ENCODE measurements around the gene MGAT2.
"Not testable (repeated sequence)": the region's sequence is repeated elsewhere in the genome, so short reads cannot be mapped to it uniquely, and the experiment has no call there.

Gene MGAT2

GRCh38 chr14:49636866-49637265 is 16.3 kb downstream of the MGAT2 start:
- no peak for DNase-seq (ENCODE audit: low read depth, low spot score)
- Histone ChIP-seq H3K9ac (ENCODE audit: insufficient read length) (no peak overlapping the region), H3K9me3 (ENCODE audit: low read depth, low read length) (no peaks in the 10 kb centered on the region), H3K27ac (no peak overlapping the region), H3K36me3 (ENCODE audit: insufficient read depth, low read length) (0 out of 2 replicates have a peak, but pooled peaks cover 4% of the 10 kb centered on the region), H3K4me3 (no peak overlapping the region)
- no peak for TF ChIP-seq FOXP2 (optimal IDR thresholded peaks at IDR 0.05; ENCODE audit: control extremely low read depth, extremely low read length, insufficient read depth)
- TF ChIP-seq POLR2AphosphoS5 (IDR thresholded peaks at IDR 0.05; ENCODE audit: borderline replicate concordance, low read depth, low read length): no peak
- TF ChIP-seq EZH2 (IDR thresholded peaks at IDR 0.05): no peak

GRCh38 chr14:49637534-49638078 is 17.0 kb downstream of the MGAT2 start:
- Histone ChIP-seq H3K4me3 (no peak overlapping the region), H3K36me3 (ENCODE audit: insufficient read depth, low read length) (0 out of 2 replicates have a peak, but pooled peaks cover 7% of the 10 kb centered on the region), H3K27ac (no peak overlapping the region; the same call in 1 of the 2 replicates), H3K9me3 (ENCODE audit: low read depth, low read length) (no peaks in the 10 kb centered on the region), H3K9ac (ENCODE audit: insufficient read length) (no peak overlapping the region)
- no peak for DNase-seq (ENCODE audit: low read depth, low spot score)
- no peak for TF ChIP-seq FOXP2 (optimal IDR thresholded peaks at IDR 0.05; ENCODE audit: control extremely low read depth, extremely low read length, insufficient read depth)
- no peak for TF ChIP-seq EZH2 (IDR thresholded peaks at IDR 0.05)
- TF ChIP-seq POLR2AphosphoS5 (IDR thresholded peaks at IDR 0.05; ENCODE audit: borderline replicate concordance, low read depth, low read length): no peak

GRCh38 chr14:49640540-49641417 is 20.2 kb downstream of the MGAT2 start:
- Histone ChIP-seq H3K27ac (peak overlapping the region; percentile 5; the same call in 1 of the 2 replicates), H3K36me3 (ENCODE audit: insufficient read depth, low read length) (peaks cover 13% of the 10 kb centered on the region; the same call in 1 of the 2 replicates), H3K4me3 (no peak overlapping the region), H3K9ac (ENCODE audit: insufficient read length) (no peak overlapping the region), H3K9me3 (ENCODE audit: low read depth, low read length) (no peaks in the 10 kb centered on the region)
- TF ChIP-seq EZH2 (IDR thresholded peaks at IDR 0.05): no peak
- TF ChIP-seq FOXP2 (optimal IDR thresholded peaks at IDR 0.05; ENCODE audit: control extremely low read depth, extremely low read length, insufficient read depth): no peak
- TF ChIP-seq POLR2AphosphoS5 (IDR thresholded peaks at IDR 0.05; ENCODE audit: borderline replicate concordance, low read depth, low read length): no peak
- no peak for DNase-seq (ENCODE audit: low read depth, low spot score)

- peaks cover 18% of the 10 kb centered on the region for H3K36me3 ChIP-seq (ENCODE audit: insufficient read depth, low read length)
- H3K9ac ChIP-seq (ENCODE audit: insufficient read length): no peak overlapping the region
- no peak for DNase-seq (ENCODE audit: low read depth, low spot score)
- TF ChIP-seq POLR2AphosphoS5 (IDR thresholded peaks at IDR 0.05; ENCODE audit: borderline replicate concordance, low read depth, low read length): no peak
- TF ChIP-seq EZH2 (IDR thresholded peaks at IDR 0.05): no peak
- TF ChIP-seq FOXP2 (optimal IDR thresholded peaks at IDR 0.05; ENCODE audit: control extremely low read depth, extremely low read length, insufficient read depth): no peak
- no peaks in the 10 kb centered on the region for H3K9me3 ChIP-seq (ENCODE audit: low read depth, low read length)
- no peak overlapping the region for H3K4me3 ChIP-seq
- peak overlapping the region; percentile 5; the same call in 1 of the 2 replicates for H3K27ac ChIP-seq
These were observed 21.1 kb downstream of the MGAT2 start for GRCh38 chr14:49641697-49642129.

GRCh38 chr14:49642163-49642562 is 21.6 kb downstream of the MGAT2 start:
- Histone ChIP-seq H3K36me3 (ENCODE audit: insufficient read depth, low read length) (peaks cover 22% of the 10 kb centered on the region), H3K9me3 (ENCODE audit: low read depth, low read length) (no peaks in the 10 kb centered on the region), H3K27ac (no peak overlapping the region), H3K4me3 (no peak overlapping the region), H3K9ac (ENCODE audit: insufficient read length) (no peak overlapping the region)
- no peak for DNase-seq (ENCODE audit: low read depth, low spot score)
- no peak for TF ChIP-seq POLR2AphosphoS5 (IDR thresholded peaks at IDR 0.05; ENCODE audit: borderline replicate concordance, low read depth, low read length)

GRCh38 chr14:49653508-49653907 is 32.9 kb downstream of the MGAT2 start:
- Histone ChIP-seq H3K27ac (no peak overlapping the region), H3K9ac (ENCODE audit: insufficient read length) (no peak overlapping the region), H3K9me3 (ENCODE audit: low read depth, low read length) (no peaks in the 10 kb centered on the region), H3K36me3 (ENCODE audit: insufficient read depth, low read length) (peaks cover 37% of the 10 kb centered on the region), H3K4me3 (no peak overlapping the region)
- no peak for DNase-seq (ENCODE audit: low read depth, low spot score)
- TF ChIP-seq FOXP2 (optimal IDR thresholded peaks at IDR 0.05; ENCODE audit: control extremely low read depth, extremely low read length, insufficient read depth) (no peak), POLR2AphosphoS5 (IDR thresholded peaks at IDR 0.05; ENCODE audit: borderline replicate concordance, low read depth, low read length) (no peak), EZH2 (IDR thresholded peaks at IDR 0.05) (no peak)

GRCh38 chr14:49654511-49654910 is 33.9 kb downstream of the MGAT2 start:
- Histone ChIP-seq H3K36me3 (ENCODE audit: insufficient read depth, low read length) (peaks cover 32% of the 10 kb centered on the region), H3K9me3 (ENCODE audit: low read depth, low read length) (no peaks in the 10 kb centered on the region), H3K9ac (ENCODE audit: insufficient read length) (no peak overlapping the region), H3K4me3 (no peak overlapping the region), H3K27ac (no peak overlapping the region)
- no peak for DNase-seq (ENCODE audit: low read depth, low spot score)
- TF ChIP-seq FOXP2 (optimal IDR thresholded peaks at IDR 0.05; ENCODE audit: control extremely low read depth, extremely low read length, insufficient read depth): no peak
- no peak for TF ChIP-seq POLR2AphosphoS5 (IDR thresholded peaks at IDR 0.05; ENCODE audit: borderline replicate concordance, low read depth, low read length)
- no peak for TF ChIP-seq EZH2 (IDR thresholded peaks at IDR 0.05)

GRCh38 chr14:49657500-49657899 is 36.9 kb downstream of the MGAT2 start:
- peaks cover 25% of the 10 kb centered on the region for H3K36me3 ChIP-seq (ENCODE audit: insufficient read depth, low read length)
- H3K9ac ChIP-seq (ENCODE audit: insufficient read length); H3K27ac ChIP-seq; H3K9me3 ChIP-seq (ENCODE audit: low read depth, low read length); DNase-seq (ENCODE audit: low read depth, low spot score); H3K4me3 ChIP-seq: not testable (repeated sequence)
